ENCODE data around the gene SLC51B.
"Not testable (repeated sequence)": the region's sequence is repeated elsewhere in the genome, so short reads cannot be mapped to it uniquely, and the experiment has no call there.

Gene SLC51B

GRCh38 chr15:65066635-65067316 lies 21.6 kb downstream of the SLC51B start:
- no peak for DNase-seq (ENCODE audit: low read depth)

DNA sequence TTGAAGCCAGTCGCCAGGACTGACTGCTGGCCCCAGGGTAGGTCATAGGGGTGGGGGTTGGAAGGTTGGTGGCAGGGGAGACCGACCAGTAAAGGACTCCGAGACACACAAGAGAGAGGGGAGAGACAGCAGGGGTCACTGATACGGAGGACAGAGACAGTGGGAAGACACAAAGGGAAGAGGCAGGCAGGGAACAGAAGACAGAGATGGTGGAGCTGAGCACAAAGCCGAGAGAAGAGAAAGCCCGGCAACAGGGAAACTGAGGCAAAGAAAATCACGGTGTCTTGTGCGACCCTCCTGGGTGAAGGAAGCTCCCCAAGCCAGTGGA lies 22.1 kb downstream of the SLC51B start:
- no peak for DNase-seq (ENCODE audit: low read depth)

- no peak for DNase-seq (ENCODE audit: low read depth)
These were observed 22.6 kb downstream of the SLC51B start, which contains the start of gene RASL12 for GRCh38 chr15:65067645-65068402. Gene RASL12 (minus strand): TSS chr15:65067991. CDS start chr15:65067835, 156 bp downstream.

- no peak for DNase-seq (ENCODE audit: low read depth)
These were observed 23.2 kb downstream of the SLC51B start for GRCh38 chr15:65068403-65068788.

DNA sequence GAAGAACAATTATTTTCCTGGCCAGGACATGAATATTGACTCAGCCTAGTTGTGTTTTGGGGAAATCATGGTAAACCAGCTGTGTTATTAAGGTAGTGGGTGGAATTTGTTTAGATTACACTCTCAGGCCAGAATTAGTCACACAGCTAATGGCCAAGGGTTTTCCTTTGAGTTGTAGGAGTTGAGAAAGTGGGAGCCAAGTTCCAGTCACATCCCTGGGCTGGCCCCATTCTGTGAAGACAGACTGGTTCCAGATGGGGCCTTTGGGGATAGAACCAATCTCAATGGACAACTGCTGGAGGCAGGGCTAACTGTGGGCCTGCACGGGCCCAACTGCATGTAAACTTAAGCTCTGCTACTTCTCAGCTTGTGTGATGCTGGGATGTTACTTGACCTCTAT lies 24.0 kb downstream of the SLC51B start:
- DNase-seq (ENCODE audit: low read depth), result no peak

GRCh38 chr15:65069779-65070546 lies 24.8 kb downstream of the SLC51B start:
- no peak for DNase-seq (ENCODE audit: low read depth)

DNA sequence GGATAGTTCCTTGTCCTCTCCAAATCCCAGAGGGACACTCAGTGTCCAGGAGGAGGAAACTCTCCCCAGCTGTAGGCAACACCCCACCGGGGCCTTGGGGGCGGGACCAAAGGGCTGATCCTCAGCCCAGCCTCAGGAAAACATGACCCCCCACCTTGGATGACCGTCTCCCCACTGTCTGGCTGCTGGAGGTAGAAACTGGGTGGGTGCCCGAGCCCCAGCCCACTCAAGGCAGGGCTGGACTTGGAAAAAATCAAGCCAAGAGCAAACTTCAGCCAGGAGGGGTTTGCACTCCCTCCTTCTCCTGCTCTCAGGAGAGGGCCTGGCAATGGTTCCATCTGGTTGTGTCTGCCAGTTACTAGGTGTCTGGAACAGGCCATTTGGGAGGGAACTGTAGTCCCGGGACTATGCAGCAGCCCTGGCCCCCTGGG lies 26.2 kb downstream of the SLC51B start:
- DNase-seq (ENCODE audit: low read depth), result no peak

DNA sequence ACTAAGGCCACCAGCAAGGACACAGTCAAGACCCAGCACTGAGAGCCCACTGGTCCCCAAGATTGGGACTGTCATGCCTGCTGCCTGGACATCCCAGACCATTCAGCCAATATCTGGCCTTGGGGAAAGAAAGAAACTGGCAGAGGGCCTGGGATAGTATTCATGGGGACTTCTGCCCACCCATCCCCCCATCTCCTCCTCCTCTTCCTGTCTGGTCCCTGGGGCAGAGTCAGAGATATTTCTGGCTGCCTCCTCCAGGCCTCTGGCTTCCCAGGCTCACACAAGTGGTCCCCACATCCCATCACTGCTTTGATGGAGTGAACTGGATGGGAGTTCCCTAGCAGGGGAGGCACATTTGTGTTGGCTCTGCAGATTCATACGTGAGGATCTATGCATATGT lies 26.8 kb downstream of the SLC51B start:
- no peak for DNase-seq (ENCODE audit: low read depth)

DNA sequence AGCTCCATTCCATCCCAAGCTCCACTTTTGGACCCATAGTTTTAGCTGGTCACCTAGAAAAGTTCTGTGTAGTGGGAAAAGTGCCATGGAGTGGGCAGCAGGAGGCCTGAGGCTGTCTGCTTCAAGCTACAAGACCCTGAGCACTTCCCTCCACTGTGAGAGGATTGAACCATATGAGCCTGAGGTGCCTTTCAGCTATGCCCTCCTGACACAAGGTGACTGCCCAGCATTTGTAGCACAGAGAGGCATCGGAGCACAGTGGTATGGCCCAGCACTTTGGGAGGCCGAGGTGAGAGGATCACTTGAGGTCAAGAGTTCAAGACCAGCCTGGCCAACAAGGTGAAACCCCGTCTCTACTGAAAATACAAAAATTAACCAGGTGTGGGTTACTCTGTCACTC lies 27.4 kb downstream of the SLC51B start:
- no peak for DNase-seq (ENCODE audit: low read depth)

- DNase-seq (ENCODE audit: low read depth), result not testable (repeated sequence)
These were observed 29.8 kb downstream of the SLC51B start for GRCh38 chr15:65074946-65075345.

DNA sequence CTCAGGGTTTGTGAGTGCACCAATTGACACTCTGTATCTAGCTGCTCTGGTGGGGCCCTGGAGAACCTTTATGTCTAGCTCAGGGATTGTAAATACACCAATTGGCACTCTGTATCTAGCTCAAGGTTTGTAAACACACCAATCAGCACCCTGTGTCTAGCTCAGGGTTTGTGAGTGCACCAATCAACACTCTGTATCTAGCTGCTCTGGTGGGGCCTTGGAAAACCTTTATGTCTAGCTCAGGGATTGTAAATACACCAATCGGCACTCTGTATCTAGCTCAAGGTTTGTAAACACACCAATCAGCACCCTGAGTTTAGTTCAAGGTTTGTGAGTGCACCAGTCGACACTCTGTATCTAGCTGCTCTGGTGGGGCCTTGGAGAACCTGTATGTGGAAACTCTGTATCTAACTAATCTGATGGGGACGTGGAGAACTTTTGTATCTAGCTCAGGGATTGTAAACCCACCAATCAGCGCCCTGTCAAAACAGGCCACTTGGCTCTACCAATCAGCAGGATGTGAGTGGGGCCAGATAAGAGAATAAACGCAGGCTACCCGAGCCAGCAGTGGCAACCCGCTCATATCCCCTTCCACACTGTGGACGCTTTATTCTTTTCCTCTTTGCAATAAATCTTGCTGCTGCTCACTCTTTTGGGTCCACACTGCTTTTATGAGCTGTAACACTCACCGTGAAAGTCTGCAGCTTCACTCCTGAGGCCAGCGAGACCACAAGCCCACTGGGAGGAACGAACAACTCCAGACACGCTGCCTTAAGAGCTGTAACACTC lies 30.6 kb downstream of the SLC51B start:
- not testable (repeated sequence) for DNase-seq (ENCODE audit: low read depth)

DNA sequence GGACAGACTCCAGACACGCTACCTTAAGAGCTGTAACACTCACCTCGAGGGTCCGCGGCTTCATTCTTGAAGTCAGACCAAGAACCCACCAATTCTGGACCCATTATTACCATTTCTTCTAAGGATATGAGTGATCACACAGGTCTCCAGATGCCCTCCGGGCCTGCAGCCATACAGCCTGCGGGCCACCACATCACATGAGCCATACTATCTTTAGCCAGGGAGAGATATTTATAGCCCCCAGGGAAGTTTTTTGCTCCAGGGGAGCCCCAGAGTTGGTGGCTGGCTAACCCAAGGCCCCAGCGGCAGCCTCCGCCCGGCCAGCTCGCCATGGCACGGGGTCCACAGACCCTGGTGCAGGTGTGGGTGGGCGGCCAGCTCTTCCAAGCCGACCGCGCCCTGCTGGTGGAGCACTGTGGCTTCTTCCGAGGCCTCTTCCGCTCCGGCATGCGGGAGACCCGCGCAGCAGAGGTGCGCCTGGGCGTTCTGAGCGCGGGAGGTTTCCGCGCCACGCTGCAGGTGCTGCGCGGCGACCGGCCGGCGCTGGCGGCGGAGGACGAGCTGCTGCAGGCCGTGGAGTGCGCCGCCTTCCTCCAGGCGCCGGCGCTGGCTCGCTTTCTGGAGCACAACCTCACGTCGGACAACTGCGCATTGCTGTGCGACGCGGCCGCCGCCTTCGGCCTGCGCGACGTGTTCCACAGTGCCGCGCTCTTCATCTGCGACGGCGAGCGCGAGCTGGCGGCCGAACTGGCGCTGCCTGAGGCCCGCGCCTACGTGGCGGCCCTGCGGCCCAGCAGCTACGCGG lies 31.5 kb downstream of the SLC51B start, which contains the start of gene KBTBD13:
Gene KBTBD13 (plus strand): TSS at position 261 of the 805 bp plus-strand sequence. CDS start 70 bp downstream, at position 331.
- DNase-seq (ENCODE audit: low read depth), result no peak

GRCh38 chr15:65077291-65077980 lies 32.2 kb downstream of the SLC51B start:
- DNase-seq (ENCODE audit: low read depth), result no peak

DNA sequence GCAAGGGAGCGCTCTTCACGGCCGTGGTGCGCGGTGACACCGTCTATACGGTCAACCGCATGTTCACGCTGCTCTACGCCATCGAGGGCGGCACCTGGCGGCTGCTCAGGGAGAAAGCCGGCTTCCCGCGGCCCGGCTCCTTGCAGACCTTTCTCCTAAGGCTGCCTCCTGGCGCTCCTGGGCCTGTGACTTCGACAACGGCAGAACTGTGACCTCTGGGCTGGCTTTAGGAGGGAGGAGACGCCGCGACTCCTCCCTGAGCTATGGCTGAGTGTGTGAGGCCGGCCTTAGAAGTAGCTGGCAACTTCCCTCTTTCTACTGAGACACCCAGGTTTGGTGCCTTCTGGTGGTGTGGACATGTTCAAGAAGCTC lies 32.8 kb downstream of the SLC51B start:
- peak; percentile 44 for DNase-seq (ENCODE audit: low read depth)

DNA sequence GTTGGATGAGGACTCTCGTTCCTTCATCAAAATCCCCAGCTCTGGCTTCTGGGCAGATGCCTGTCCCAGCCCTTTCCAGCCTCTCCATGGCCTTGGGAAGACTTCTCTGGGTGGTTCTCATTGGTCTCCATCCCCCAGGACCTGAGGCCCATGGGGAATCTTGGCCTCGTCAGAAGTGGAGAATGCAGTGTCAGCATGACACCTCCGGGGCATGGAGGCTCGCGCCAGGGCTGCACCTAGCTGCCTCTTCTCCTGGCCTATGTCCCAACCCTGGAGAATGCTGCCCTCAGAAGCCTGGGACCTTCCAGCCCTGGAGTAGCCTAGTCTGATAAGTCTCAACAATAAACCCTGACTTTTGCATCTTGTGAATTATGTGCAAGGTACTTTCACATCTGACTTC lies 34.4 kb downstream of the SLC51B start:
- DNase-seq (ENCODE audit: low read depth), result no peak

DNA sequence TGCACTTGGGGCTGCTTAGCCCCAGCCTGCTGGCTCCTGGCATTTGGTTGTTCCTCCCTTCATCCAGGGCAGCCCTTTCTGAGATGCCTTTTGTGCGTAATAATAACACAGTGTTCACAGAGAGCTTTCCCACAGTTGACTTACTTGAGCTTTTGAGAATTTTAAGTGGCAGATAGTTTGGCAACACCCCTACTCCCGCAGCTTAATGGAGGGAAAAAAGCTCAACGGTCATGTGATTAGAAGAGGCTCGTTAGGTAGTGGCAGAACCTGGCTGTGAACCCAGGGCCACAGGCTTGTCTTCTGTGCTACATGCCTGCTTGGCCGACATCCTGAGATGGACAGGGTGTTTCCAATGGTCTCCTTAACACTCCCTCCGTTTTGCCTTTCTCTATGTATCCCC lies 36.1 kb downstream of the SLC51B start:
- DNase-seq (ENCODE audit: low read depth), result no peak

DNA sequence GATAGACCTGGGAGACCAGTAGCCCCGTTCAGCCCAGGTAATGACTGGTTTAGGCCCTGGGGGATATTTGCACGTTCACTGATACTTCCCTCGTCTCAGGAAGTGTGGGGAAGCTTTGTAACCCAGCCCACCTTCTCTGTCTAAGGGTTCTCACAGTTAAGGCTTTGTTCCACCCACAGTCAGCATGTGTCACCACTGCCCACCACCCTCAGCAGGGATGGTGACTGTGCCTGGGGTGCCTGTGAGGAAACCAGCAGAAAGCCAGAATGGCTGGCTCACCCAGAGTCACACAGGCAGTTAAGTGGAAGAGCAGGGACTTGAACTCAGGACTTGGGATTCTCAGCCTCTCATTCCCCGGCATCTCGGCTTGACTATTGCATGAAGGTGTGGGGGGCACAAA lies 36.6 kb downstream of the SLC51B start:
- no peak for DNase-seq (ENCODE audit: low read depth)

- no peak for DNase-seq (ENCODE audit: low read depth)
These were observed 37.2 kb downstream of the SLC51B start for GRCh38 chr15:65082303-65082953.

- no peak for DNase-seq (ENCODE audit: low read depth)
These were observed 38.1 kb downstream of the SLC51B start for GRCh38 chr15:65083262-65083701.

Measured in activated T-cell treated with anti-CD3 and anti-CD28 coated beads for 24 hours (primary cell).